Upper lobe of left lung (tissue), 4 donors: ENCODE data around the gene SHC2.

Experiments used
- EP300 ChIP-seq, 4 donors: sonication (generic); formaldehyde crosslinking; IDR thresholded peaks; one replicate each; pipeline ENCODE4 v1.5.1; 2017; ENCODE audit warnings: antibody characterized with exemption in 4 of 4, control low read depth in 2 of 4
- POLR2A ChIP-seq, 4 donors: fragments of 450-650 bp; IDR thresholded peaks; one replicate each; pipeline ENCODE4 v1.5.1; 2016 to 2017; ENCODE audit warnings: antibody characterized with exemption in 4 of 4, mild to moderate bottlenecking in 2 of 4
- TF ChIP-seq, protein P1 (sequence below), 6 experiments: fragments of 450-650 bp in 4 of 6; fragments of 200-600 bp in 2 of 6; sonication (generic) in 2 of 6; IDR thresholded peaks; one replicate each; pipeline ENCODE4 v1.5.1; 2016 to 2019; ENCODE audit warnings: antibody characterized with exemption in 6 of 6

DNA sequence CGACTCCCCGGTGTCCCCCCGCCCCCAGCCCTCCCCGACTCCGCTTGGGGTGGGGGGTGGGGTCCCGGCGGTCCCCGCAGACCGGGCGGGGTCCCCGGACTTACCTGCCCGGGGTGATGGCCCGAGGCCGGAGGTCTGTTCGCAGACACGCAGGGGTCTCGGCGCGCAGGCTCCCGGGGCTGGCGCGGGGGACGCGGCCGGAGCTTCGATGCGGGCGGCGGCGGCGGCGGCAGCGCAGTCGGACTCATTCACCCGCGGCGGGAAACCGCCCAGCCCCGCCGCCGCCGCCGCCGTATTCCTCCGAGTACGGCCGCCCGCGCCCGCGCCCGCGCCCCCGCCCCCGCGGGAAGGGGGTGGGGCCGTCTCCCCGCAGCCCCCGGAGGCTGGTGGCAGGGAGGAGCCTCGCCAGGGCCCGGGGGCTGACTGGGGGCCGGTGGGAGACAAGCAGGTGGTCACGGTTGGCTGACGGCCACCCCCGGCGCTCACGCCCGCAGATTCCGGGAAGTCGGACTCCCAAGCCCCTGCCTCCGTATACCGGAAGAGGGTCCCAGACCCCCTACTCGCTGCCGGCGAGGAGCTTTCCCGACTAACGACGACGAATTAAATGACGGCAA is 51.8 kb downstream of the SHC2 start, which contains the start of gene C2CD4C:
- TF ChIP-seq, protein P1, sequence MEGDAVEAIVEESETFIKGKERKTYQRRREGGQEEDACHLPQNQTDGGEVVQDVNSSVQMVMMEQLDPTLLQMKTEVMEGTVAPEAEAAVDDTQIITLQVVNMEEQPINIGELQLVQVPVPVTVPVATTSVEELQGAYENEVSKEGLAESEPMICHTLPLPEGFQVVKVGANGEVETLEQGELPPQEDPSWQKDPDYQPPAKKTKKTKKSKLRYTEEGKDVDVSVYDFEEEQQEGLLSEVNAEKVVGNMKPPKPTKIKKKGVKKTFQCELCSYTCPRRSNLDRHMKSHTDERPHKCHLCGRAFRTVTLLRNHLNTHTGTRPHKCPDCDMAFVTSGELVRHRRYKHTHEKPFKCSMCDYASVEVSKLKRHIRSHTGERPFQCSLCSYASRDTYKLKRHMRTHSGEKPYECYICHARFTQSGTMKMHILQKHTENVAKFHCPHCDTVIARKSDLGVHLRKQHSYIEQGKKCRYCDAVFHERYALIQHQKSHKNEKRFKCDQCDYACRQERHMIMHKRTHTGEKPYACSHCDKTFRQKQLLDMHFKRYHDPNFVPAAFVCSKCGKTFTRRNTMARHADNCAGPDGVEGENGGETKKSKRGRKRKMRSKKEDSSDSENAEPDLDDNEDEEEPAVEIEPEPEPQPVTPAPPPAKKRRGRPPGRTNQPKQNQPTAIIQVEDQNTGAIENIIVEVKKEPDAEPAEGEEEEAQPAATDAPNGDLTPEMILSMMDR (IDR thresholded peaks at IDR 0.05): no peak
- TF ChIP-seq POLR2A (IDR thresholded peaks at IDR 0.05): no peak
- no peak for TF ChIP-seq EP300 (IDR thresholded peaks at IDR 0.05)
